ENCODE measurements around the gene DNAH14. TPM values are rescaled to one million over a fixed set of nuclear protein-coding genes. Genes with fewer than 3 reads are reported as not detected.

The DNAH14 gene
- total RNA-seq, 4 donors from 2014 or later = 9.5 to 32.4 (median 14.8) TPM

GRCh38 chr1:225434046-225434445, 504.6 kb downstream of the DNAH14 start:
- 74 to 95% methylated on average over 4 to 5 of the region's 5 CpGs for WGBS, 2 donors (ENCODE audit: low coverage in 1 of 2)

GRCh38 chr1:225435076-225435475, 505.6 kb downstream of the DNAH14 start:
- no peak overlapping the region for H3K4me3 ChIP-seq
- no peaks in the 10 kb centered on the region for H3K9me3 ChIP-seq
- TF ChIP-seq EP300 (IDR thresholded peaks at IDR 0.05) (no peak), POLR2AphosphoS5 (IDR thresholded peaks at IDR 0.05) (no peak), CTCF (IDR thresholded peaks at IDR 0.05) (no peak), POLR2A (IDR thresholded peaks at IDR 0.05) (no peak)
- H3K27ac ChIP-seq = no peak overlapping the region
- 58 to 81% methylated on average over 4 to 6 of the region's 6 CpGs for WGBS, 2 donors (ENCODE audit: low coverage in 1 of 2)
- H3K27me3 ChIP-seq = no peaks in the 10 kb centered on the region
- H3K36me3 ChIP-seq = no peaks in the 10 kb centered on the region
- peaks cover 0 to 12% (median 0%) of the 10 kb centered on the region in 3 donors for H3K4me1 ChIP-seq
- ATAC-seq = no peak

More at GRCh38 chr1:225434046-225434445, 504.6 kb downstream of the DNAH14 start:
- H3K36me3 ChIP-seq = no peaks in the 10 kb centered on the region
- TF ChIP-seq POLR2A (IDR thresholded peaks at IDR 0.05) (no peak), EP300 (IDR thresholded peaks at IDR 0.05) (no peak), CTCF (IDR thresholded peaks at IDR 0.05) (no peak), POLR2AphosphoS5 (IDR thresholded peaks at IDR 0.05) (no peak)
- no peaks in the 10 kb centered on the region for H3K9me3 ChIP-seq
- no peaks in the 10 kb centered on the region for H3K27me3 ChIP-seq
- no peak overlapping the region for H3K27ac ChIP-seq
- no peak overlapping the region for H3K4me3 ChIP-seq
- peaks cover 0 to 18% (median 0%) of the 10 kb centered on the region in 3 donors for H3K4me1 ChIP-seq
- ATAC-seq = no peak

GRCh38 chr1:225435487-225435886, 506.0 kb downstream of the DNAH14 start:
- H3K36me3 ChIP-seq = no peaks in the 10 kb centered on the region
- H3K4me1 ChIP-seq = peaks cover 0 to 12% (median 0%) of the 10 kb centered on the region in 3 donors
- H3K27ac ChIP-seq = no peak overlapping the region
- 86 to 100% methylated on average over 1 of the region's 1 CpG for WGBS, 2 donors (ENCODE audit: low coverage in 1 of 2)
- H3K27me3 ChIP-seq = no peaks in the 10 kb centered on the region
- H3K4me3 ChIP-seq = no peak overlapping the region
- no peak for ATAC-seq
- TF ChIP-seq CTCF (IDR thresholded peaks at IDR 0.05) (no peak), POLR2AphosphoS5 (IDR thresholded peaks at IDR 0.05) (no peak), EP300 (IDR thresholded peaks at IDR 0.05) (no peak), POLR2A (IDR thresholded peaks at IDR 0.05) (no peak)
- no peaks in the 10 kb centered on the region for H3K9me3 ChIP-seq

- Histone ChIP-seq H3K27ac (no peak overlapping the region), H3K9me3 (no peaks in the 10 kb centered on the region), H3K36me3 (no peaks in the 10 kb centered on the region), H3K27me3 (no peaks in the 10 kb centered on the region), H3K4me1 (peaks cover 0 to 15% (median 0%) of the 10 kb centered on the region in 3 donors), H3K4me3 (no peak overlapping the region)
- 71 to 76% methylated on average over 6 of the region's 6 CpGs for WGBS, 2 donors (ENCODE audit: low coverage in 1 of 2)
- TF ChIP-seq POLR2A (IDR thresholded peaks at IDR 0.05) = no peak
- TF ChIP-seq POLR2AphosphoS5 (IDR thresholded peaks at IDR 0.05) = no peak
- no peak for TF ChIP-seq CTCF (IDR thresholded peaks at IDR 0.05)
- no peak for ATAC-seq
These were observed 506.5 kb downstream of the DNAH14 start for GRCh38 chr1:225435957-225436392.

- Histone ChIP-seq H3K36me3 (no peaks in the 10 kb centered on the region), H3K4me1 (peaks cover 0 to 31% (median 0%) of the 10 kb centered on the region in 3 donors), H3K9me3 (no peaks in the 10 kb centered on the region), H3K4me3 (no peak overlapping the region), H3K27me3 (no peaks in the 10 kb centered on the region), H3K27ac (peak overlapping the region in 3 of 4 donors; percentile 19 to 72 (median 43))
- ATAC-seq = peak; percentile 59
- no peak for TF ChIP-seq EP300 (IDR thresholded peaks at IDR 0.05)
- peak; percentile 17 to 56 (median 25) for TF ChIP-seq CTCF (IDR thresholded peaks at IDR 0.05)
- TF ChIP-seq POLR2A (IDR thresholded peaks at IDR 0.05) = no peak
- TF ChIP-seq POLR2AphosphoS5 (IDR thresholded peaks at IDR 0.05) = no peak
- WGBS, 2 donors (ENCODE audit: low coverage in 1 of 2) = 51 to 75% methylated on average over 1 to 4 of the region's 5 CpGs
These were observed 508.4 kb downstream of the DNAH14 start for GRCh38 chr1:225437710-225438437.
